ENCODE results near the gene EFS. TPM values are rescaled to one million over a fixed set of nuclear protein-coding genes. Genes with fewer than 3 reads are reported as not detected.
"Not testable (repeated sequence)": the region's sequence is repeated elsewhere in the genome, so short reads cannot be mapped to it uniquely, and the experiment has no call there.

Gene EFS
- total RNA-seq, 4 donors from 2014 or later: 63.0 to 74.0 (median 64.8) TPM

- Histone ChIP-seq H3K27me3 (peaks cover 6% of the 10 kb centered on the region), H3K36me3 (no peaks in the 10 kb centered on the region), H3K4me1 (no peaks in the 10 kb centered on the region), H3K9me3 (no peaks in the 10 kb centered on the region), H3K4me3 (no peak overlapping the region), H3K27ac (no peak overlapping the region)
- 77% methylated on average over 23 of the region's 26 CpGs for WGBS
- DNase-seq (ENCODE audit: low spot score in 2 of 2): no peak
- TF ChIP-seq POLR2A (IDR thresholded peaks at IDR 0.05): no peak
Measured at GRCh38 chr14:23387916-23388882, 23.2 kb upstream of the EFS start.

DNA sequence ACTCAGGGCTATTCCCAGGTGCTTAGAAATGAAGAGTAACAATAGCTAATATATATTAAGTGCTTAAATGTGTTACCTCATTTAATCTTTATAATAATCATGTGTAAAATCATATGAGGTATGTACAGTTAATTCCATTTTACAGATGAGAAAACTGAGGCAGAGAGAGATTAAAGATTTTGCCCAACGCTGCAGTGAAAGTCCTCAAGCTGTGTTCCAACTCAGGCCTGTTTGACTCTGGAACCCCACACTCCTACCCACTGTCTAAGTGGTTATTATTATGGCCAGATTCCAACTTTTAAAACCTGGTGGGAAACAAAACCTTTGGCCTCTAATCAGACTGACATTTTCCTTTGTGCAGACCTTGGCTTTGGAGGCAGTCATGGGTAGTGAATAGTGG, 22.0 kb upstream of the EFS start:
- 96% methylated on average over 1 of the region's 1 CpG for WGBS
- Histone ChIP-seq H3K4me1 (no peaks in the 10 kb centered on the region), H3K9me3 (no peaks in the 10 kb centered on the region), H3K27me3 (peaks cover 6% of the 10 kb centered on the region), H3K36me3 (no peaks in the 10 kb centered on the region), H3K4me3 (no peak overlapping the region), H3K27ac (no peak overlapping the region)
- TF ChIP-seq POLR2AphosphoS5 (IDR thresholded peaks at IDR 0.05) (no peak), EP300 (IDR thresholded peaks at IDR 0.05) (no peak), POLR2A (IDR thresholded peaks at IDR 0.05) (no peak), CTCF (IDR thresholded peaks at IDR 0.05) (no peak)
- no peak for DNase-seq (ENCODE audit: low spot score in 2 of 2)

- H3K4me1 ChIP-seq; H3K9me3 ChIP-seq; H3K36me3 ChIP-seq; H3K4me3 ChIP-seq; H3K27me3 ChIP-seq; DNase-seq (ENCODE audit: low spot score in 2 of 2); H3K27ac ChIP-seq: not testable (repeated sequence)
- 90% methylated on average over 8 of the region's 17 CpGs for WGBS
Measured at GRCh38 chr14:23386266-23386657, 21.3 kb upstream of the EFS start.

GRCh38 chr14:23385642-23386265, 20.8 kb upstream of the EFS start:
- WGBS: 89% methylated on average over 18 of the region's 18 CpGs
- peaks cover 8% of the 10 kb centered on the region for H3K27me3 ChIP-seq
- no peak for TF ChIP-seq POLR2AphosphoS5 (IDR thresholded peaks at IDR 0.05)
- TF ChIP-seq CTCF (IDR thresholded peaks at IDR 0.05): no peak
- TF ChIP-seq POLR2A (IDR thresholded peaks at IDR 0.05): no peak
- no peak for TF ChIP-seq EP300 (IDR thresholded peaks at IDR 0.05)
- H3K36me3 ChIP-seq: no peaks in the 10 kb centered on the region
- no peak overlapping the region for H3K27ac ChIP-seq
- no peaks in the 10 kb centered on the region for H3K9me3 ChIP-seq
- H3K4me1 ChIP-seq: no peaks in the 10 kb centered on the region
- DNase-seq (ENCODE audit: low spot score in 2 of 2): no peak
- no peak overlapping the region for H3K4me3 ChIP-seq

- TF ChIP-seq POLR2A (IDR thresholded peaks at IDR 0.05) (no peak), CTCF (IDR thresholded peaks at IDR 0.05) (no peak), POLR2AphosphoS5 (IDR thresholded peaks at IDR 0.05) (no peak), EP300 (IDR thresholded peaks at IDR 0.05) (no peak)
- 81% methylated on average over 2 of the region's 2 CpGs for WGBS
- Histone ChIP-seq H3K9me3 (no peaks in the 10 kb centered on the region), H3K27me3 (peaks cover 12% of the 10 kb centered on the region), H3K4me1 (peaks cover 2% of the 10 kb centered on the region), H3K36me3 (no peaks in the 10 kb centered on the region), H3K27ac (no peak overlapping the region), H3K4me3 (no peak overlapping the region)
- DNase-seq (ENCODE audit: low spot score in 2 of 2): no peak
Measured at GRCh38 chr14:23385244-23385641, 20.3 kb upstream of the EFS start.

- no peak for TF ChIP-seq EP300 (IDR thresholded peaks at IDR 0.05)
- TF ChIP-seq POLR2A (IDR thresholded peaks at IDR 0.05): no peak
- no peak for TF ChIP-seq CTCF (IDR thresholded peaks at IDR 0.05)
- no peak for TF ChIP-seq POLR2AphosphoS5 (IDR thresholded peaks at IDR 0.05)
- H3K9me3 ChIP-seq: no peaks in the 10 kb centered on the region
- 85% methylated on average over 29 of the region's 29 CpGs for WGBS
- H3K4me3 ChIP-seq: no peak overlapping the region
- H3K27ac ChIP-seq: no peak overlapping the region
- DNase-seq (ENCODE audit: low spot score in 2 of 2): no peak
- no peaks in the 10 kb centered on the region for H3K36me3 ChIP-seq
- peaks cover 12% of the 10 kb centered on the region for H3K27me3 ChIP-seq
- peaks cover 9% of the 10 kb centered on the region for H3K4me1 ChIP-seq
Measured at GRCh38 chr14:23384364-23385080, 19.6 kb upstream of the EFS start.

Measured in suprapubic skin (tissue), 4 donors.